ENCODE results near the gene GGA3.
"Not testable (repeated sequence)": the region's sequence is repeated elsewhere in the genome, so short reads cannot be mapped to it uniquely, and the experiment has no call there.

GGA3 gene

GRCh38 chr17:75262112-75262606 lies 753 bp upstream of the GGA3 start:
- Histone ChIP-seq H3K9me3 (ENCODE audit: low read length) (no peaks in the 10 kb centered on the region), H2AFZ (ENCODE audit: low read length) (no peak overlapping the region), H3K4me1 (ENCODE audit: insufficient read depth, low read length, severe bottlenecking) (peaks cover 31% of the 10 kb centered on the region), H3K4me3 (ENCODE audit: low read depth, low read length, poor library complexity, severe bottlenecking) (peak overlapping the region; percentile 82), H3K9ac (ENCODE audit: low read length) (peak overlapping the region; percentile 89), H3K27me3 (ENCODE audit: insufficient read depth, low read length) (no peaks in the 10 kb centered on the region), H3K27ac (ENCODE audit: low read depth, low read length, poor library complexity, severe bottlenecking) (peak overlapping the region; percentile 72), H4K20me1 (ENCODE audit: insufficient read depth, low read length) (no peaks in the 10 kb centered on the region), H3F3A (ENCODE audit: insufficient read depth, low read length) (no peaks in the 10 kb centered on the region), H3K9me2 (ENCODE audit: low read depth, low read length) (no peaks in the 10 kb centered on the region), H3K4me2 (ENCODE audit: low read length) (peak overlapping the region; percentile 87), H3K79me2 (ENCODE audit: insufficient read depth, low read length) (peaks cover 36% of the 10 kb centered on the region), H3K36me3 (ENCODE audit: insufficient read depth, low read length) (peaks cover 38% of the 10 kb centered on the region)
- no peak for TF ChIP-seq CTCF (IDR thresholded peaks at IDR 0.05; ENCODE audit: low read length)
- TF ChIP-seq EZH2 (IDR thresholded peaks at IDR 0.05; ENCODE audit: borderline replicate concordance, low read length), result no peak

GRCh38 chr17:75260641-75261335 lies 618 bp downstream of the GGA3 start:
- Histone ChIP-seq H3K36me3 (ENCODE audit: insufficient read depth, low read length) (peaks cover 25% of the 10 kb centered on the region), H3K9me2 (ENCODE audit: low read depth, low read length) (no peaks in the 10 kb centered on the region), H2AFZ (ENCODE audit: low read length) (no peak overlapping the region)

GRCh38 chr17:75257228-75257627 lies 4.2 kb downstream of the GGA3 start:
- not testable (repeated sequence) for H3K36me3 ChIP-seq (ENCODE audit: insufficient read depth, low read length); H3K9me2 ChIP-seq (ENCODE audit: low read depth, low read length); H3K4me2 ChIP-seq (ENCODE audit: low read length); H3K9ac ChIP-seq (ENCODE audit: low read length); H3K4me3 ChIP-seq (ENCODE audit: low read depth, low read length, poor library complexity, severe bottlenecking); H3K27ac ChIP-seq (ENCODE audit: low read depth, low read length, poor library complexity, severe bottlenecking); H3K9me3 ChIP-seq (ENCODE audit: low read length); H4K20me1 ChIP-seq (ENCODE audit: insufficient read depth, low read length); H3K27me3 ChIP-seq (ENCODE audit: insufficient read depth, low read length); H3F3A ChIP-seq (ENCODE audit: insufficient read depth, low read length); H2AFZ ChIP-seq (ENCODE audit: low read length)
- Histone ChIP-seq H3K79me2 (ENCODE audit: insufficient read depth, low read length) (peaks cover 32% of the 10 kb centered on the region), H3K4me1 (ENCODE audit: insufficient read depth, low read length, severe bottlenecking) (peaks cover 17% of the 10 kb centered on the region)

More at GRCh38 chr17:75260641-75261335, 618 bp downstream of the GGA3 start:
- peak overlapping the region; percentile 87 for H3K4me2 ChIP-seq (ENCODE audit: low read length)
- H3K4me1 ChIP-seq (ENCODE audit: insufficient read depth, low read length, severe bottlenecking), result peaks cover 29% of the 10 kb centered on the region
- no peaks in the 10 kb centered on the region for H4K20me1 ChIP-seq (ENCODE audit: insufficient read depth, low read length)
- TF ChIP-seq EZH2 (IDR thresholded peaks at IDR 0.05; ENCODE audit: borderline replicate concordance, low read length) (no peak), CTCF (IDR thresholded peaks at IDR 0.05; ENCODE audit: low read length) (peak; percentile 16; the same call in 1 of the 2 replicates)
- H3K27me3 ChIP-seq (ENCODE audit: insufficient read depth, low read length), result no peaks in the 10 kb centered on the region
- no peaks in the 10 kb centered on the region for H3F3A ChIP-seq (ENCODE audit: insufficient read depth, low read length)
- peaks cover 36% of the 10 kb centered on the region for H3K79me2 ChIP-seq (ENCODE audit: insufficient read depth, low read length)
- H3K9me3 ChIP-seq (ENCODE audit: low read length), result no peaks in the 10 kb centered on the region
- H3K9ac ChIP-seq (ENCODE audit: low read length), result peak overlapping the region; percentile 89
- H3K27ac ChIP-seq (ENCODE audit: low read depth, low read length, poor library complexity, severe bottlenecking), result peak overlapping the region; percentile 72
- H3K4me3 ChIP-seq (ENCODE audit: low read depth, low read length, poor library complexity, severe bottlenecking), result peak overlapping the region; percentile 82

- not testable (repeated sequence) for H3F3A ChIP-seq (ENCODE audit: insufficient read depth, low read length); H3K9me2 ChIP-seq (ENCODE audit: low read depth, low read length); H4K20me1 ChIP-seq (ENCODE audit: insufficient read depth, low read length); H3K4me3 ChIP-seq (ENCODE audit: low read depth, low read length, poor library complexity, severe bottlenecking); H3K27me3 ChIP-seq (ENCODE audit: insufficient read depth, low read length); H3K36me3 ChIP-seq (ENCODE audit: insufficient read depth, low read length); H3K27ac ChIP-seq (ENCODE audit: low read depth, low read length, poor library complexity, severe bottlenecking); H3K9me3 ChIP-seq (ENCODE audit: low read length); H2AFZ ChIP-seq (ENCODE audit: low read length); H3K9ac ChIP-seq (ENCODE audit: low read length); H3K4me2 ChIP-seq (ENCODE audit: low read length)
- Histone ChIP-seq H3K4me1 (ENCODE audit: insufficient read depth, low read length, severe bottlenecking) (peaks cover 27% of the 10 kb centered on the region), H3K79me2 (ENCODE audit: insufficient read depth, low read length) (peaks cover 35% of the 10 kb centered on the region)
Measured at GRCh38 chr17:75255954-75256698, 5.3 kb downstream of the GGA3 start.

Data from OCI-LY1 (cell line).